HEK293 (cell line): ENCODE measurements around the gene PEPD.
"Not testable (repeated sequence)": the region's sequence is repeated elsewhere in the genome, so short reads cannot be mapped to it uniquely, and the experiment has no call there.

Source experiments
- CTCF ChIA-PET: fragments of 350-600 bp; formaldehyde crosslinking; extraction: SDS; loops from one replicate; lab custom pipeline; 2021; ENCODE audit warnings: antibody characterized with exemption; lab: Yijun Ruan, JAX
- POLR2A ChIA-PET: fragments of 300-600 bp; formaldehyde crosslinking; extraction: SDS; loops from one replicate; lab custom pipeline; 2020; ENCODE audit warnings: antibody characterized with exemption, inconsistent platforms; lab: Yijun Ruan, JAX
- H3K27ac ChIP-seq: fragments of 200-500 bp; sonication (Bioruptor generic); 2 replicates; pipeline ENCODE4 v1.5.1; 2014; ENCODE audit warnings: low read depth, low read length, control low read depth, inconsistent platforms; ENCODE audit errors: extremely low read depth
- H3K36me3 ChIP-seq, 2 experiments: fragments of 200-500 bp in 1 of 2; sonication (Bioruptor generic) in 1 of 2; 1 replicate in 1 of 2; 2 replicates in 1 of 2; pipeline ENCODE4 v1.5.1; 2014 to 2017; ENCODE audit warnings: inconsistent platforms in 2 of 2, low read length in 2 of 2; ENCODE audit not compliant: control insufficient read depth in 2 of 2, insufficient read depth in 1 of 2
- H3K4me1 ChIP-seq: fragments of 200-500 bp; sonication (Bioruptor generic); 2 replicates; pipeline ENCODE4 v1.5.1; 2014; ENCODE audit warnings: mild to moderate bottlenecking, low read length, inconsistent platforms; ENCODE audit not compliant: control insufficient read depth, insufficient read depth
- H3K4me3 ChIP-seq: 2 replicates; pipeline ENCODE4 v1.5.1; 2011; ENCODE audit warnings: low read depth, mild to moderate bottlenecking, control low read depth, low read length, moderate library complexity
- H3K9me3 ChIP-seq: fragments of 200-500 bp; sonication (Bioruptor generic); 2 replicates; pipeline ENCODE4 v1.5.1; 2014; ENCODE audit warnings: low read depth, low read length, inconsistent platforms; ENCODE audit not compliant: control insufficient read depth, insufficient read depth
- GLIS1 ChIP-seq: fragments of 450-650 bp; formaldehyde crosslinking; IDR thresholded peaks from 2 replicates; pipeline ENCODE4 v1.5.1; 2016; ENCODE audit warnings: missing biosample characterization, missing genetic modification characterization
- KLF7 ChIP-seq: fragments of 450-650 bp; formaldehyde crosslinking; IDR thresholded peaks from 2 replicates; pipeline ENCODE4 v1.5.1; 2016; ENCODE audit warnings: missing biosample characterization, missing genetic modification characterization, borderline replicate concordance
- MYNN ChIP-seq: fragments of 450-650 bp; formaldehyde crosslinking; IDR thresholded peaks from 2 replicates; pipeline ENCODE4 v1.5.1; 2016; ENCODE audit warnings: missing biosample characterization, missing genetic modification characterization, borderline replicate concordance
- PRDM1 ChIP-seq: fragments of 450-650 bp; formaldehyde crosslinking; IDR thresholded peaks from 2 replicates; pipeline ENCODE4; 2016; ENCODE audit warnings: missing biosample characterization, missing genetic modification characterization
- SCRT2 ChIP-seq: fragments of 450-650 bp; formaldehyde crosslinking; IDR thresholded peaks from 2 replicates; pipeline ENCODE4 v1.5.1; 2016; ENCODE audit warnings: missing biosample characterization, missing genetic modification characterization
- WT1 ChIP-seq: fragments of 450-650 bp; formaldehyde crosslinking; IDR thresholded peaks from 2 replicates; pipeline ENCODE4 v1.5.1; 2016; ENCODE audit warnings: missing biosample characterization, missing genetic modification characterization
- ZBTB26 ChIP-seq: fragments of 450-650 bp; formaldehyde crosslinking; optimal IDR thresholded peaks from 2 replicates; pipeline ENCODE3; 2016; ENCODE audit warnings: missing biosample characterization, mild to moderate bottlenecking, missing genetic modification characterization
- ZBTB49 ChIP-seq: fragments of 450-650 bp; formaldehyde crosslinking; IDR thresholded peaks from 2 replicates; pipeline ENCODE4 v1.5.1; 2016; ENCODE audit warnings: missing biosample characterization, missing genetic modification characterization, low read depth
- ZBTB7A ChIP-seq: fragments of 450-650 bp; formaldehyde crosslinking; IDR thresholded peaks from 2 replicates; pipeline ENCODE4 v1.5.1; 2016; ENCODE audit warnings: low read depth, missing biosample characterization, missing genetic modification characterization
- ZFP3 ChIP-seq: fragments of 450-650 bp; formaldehyde crosslinking; IDR thresholded peaks from 2 replicates; pipeline ENCODE4 v1.5.1; 2016; ENCODE audit warnings: low read depth, missing biosample characterization, missing genetic modification characterization
- ZNF140 ChIP-seq: fragments of 450-650 bp; formaldehyde crosslinking; IDR thresholded peaks from 2 replicates; pipeline ENCODE4 v1.5.1; 2016; ENCODE audit warnings: missing biosample characterization, missing genetic modification characterization
- ZNF19 ChIP-seq: fragments of 450-650 bp; formaldehyde crosslinking; IDR thresholded peaks from 2 replicates; pipeline ENCODE4; 2016; ENCODE audit warnings: missing biosample characterization, missing genetic modification characterization, low read depth
- ZNF239 ChIP-seq: fragments of 450-650 bp; formaldehyde crosslinking; IDR thresholded peaks from 2 replicates; pipeline ENCODE4 v1.5.1; 2016; ENCODE audit warnings: missing biosample characterization, missing genetic modification characterization
- ZNF394 ChIP-seq: fragments of 450-650 bp; formaldehyde crosslinking; IDR thresholded peaks from 2 replicates; pipeline ENCODE4 v1.5.1; 2016; ENCODE audit warnings: missing biosample characterization, missing genetic modification characterization, mild to moderate bottlenecking, moderate library complexity, borderline replicate concordance
- ZNF416 ChIP-seq: fragments of 450-650 bp; formaldehyde crosslinking; IDR thresholded peaks from 2 replicates; pipeline ENCODE4 v1.5.1; 2016; ENCODE audit warnings: missing biosample characterization, missing genetic modification characterization
- ZNF488 ChIP-seq: fragments of 450-650 bp; formaldehyde crosslinking; IDR thresholded peaks from 2 replicates; pipeline ENCODE4 v1.5.1; 2016; ENCODE audit warnings: missing biosample characterization, missing genetic modification characterization
- ZNF501 ChIP-seq: fragments of 450-650 bp; formaldehyde crosslinking; IDR thresholded peaks from 2 replicates; pipeline ENCODE4 v1.5.1; 2016; ENCODE audit warnings: missing biosample characterization, missing genetic modification characterization
- ZNF555 ChIP-seq: fragments of 450-650 bp; formaldehyde crosslinking; conservative IDR thresholded peaks from 2 replicates; pipeline ENCODE4 v1.5.1; 2017; ENCODE audit warnings: missing biosample characterization, mild to moderate bottlenecking, missing genetic modification characterization, inconsistent platforms
- ZNF610 ChIP-seq: fragments of 450-650 bp; formaldehyde crosslinking; IDR thresholded peaks from 2 replicates; pipeline ENCODE4 v1.5.1; 2016; ENCODE audit warnings: missing biosample characterization, missing genetic modification characterization, borderline replicate concordance
- ZNF629 ChIP-seq: fragments of 450-650 bp; formaldehyde crosslinking; IDR thresholded peaks from 2 replicates; pipeline ENCODE4 v1.5.1; 2017; ENCODE audit warnings: missing biosample characterization, missing genetic modification characterization
- ZNF660 ChIP-seq: fragments of 450-650 bp; IDR thresholded peaks from 2 replicates; pipeline ENCODE4 v1.5.1; 2018; ENCODE audit warnings: missing biosample characterization, mild to moderate bottlenecking, missing genetic modification characterization
- ZNF664 ChIP-seq: fragments of 450-650 bp; formaldehyde crosslinking; IDR thresholded peaks from 2 replicates; pipeline ENCODE4 v1.5.1; 2016; ENCODE audit warnings: missing biosample characterization, missing genetic modification characterization
- ZNF701 ChIP-seq: fragments of 450-650 bp; formaldehyde crosslinking; IDR thresholded peaks from 2 replicates; pipeline ENCODE4 v1.5.1; 2016; ENCODE audit warnings: missing biosample characterization, missing genetic modification characterization
- ZNF707 ChIP-seq: fragments of 450-650 bp; formaldehyde crosslinking; IDR thresholded peaks from 2 replicates; pipeline ENCODE4 v1.5.1; 2016; ENCODE audit warnings: missing biosample characterization, missing genetic modification characterization
- ZSCAN4 ChIP-seq: fragments of 450-650 bp; formaldehyde crosslinking; IDR thresholded peaks from 2 replicates; pipeline ENCODE4 v1.5.1; 2017; ENCODE audit warnings: missing biosample characterization, missing genetic modification characterization

The PEPD gene

GRCh38 chr19:33556261-33556660 is 34.7 kb upstream of the PEPD start:
- Histone ChIP-seq H3K36me3 (no peaks in the 10 kb centered on the region), H3K9me3 (no peaks in the 10 kb centered on the region), H3K4me1 (no peaks in the 10 kb centered on the region), H3K4me3 (no peak overlapping the region), H3K27ac (no peak overlapping the region)
- TF ChIP-seq MYNN (tag by site-specific recombination) (no peak), ZNF707 (tag by site-specific recombination) (no peak), ZNF19 (tag by site-specific recombination) (no peak), ZNF555 (tag by site-specific recombination) (no peak), ZBTB7A (no peak), ZNF664 (no peak)
- CTCF ChIA-PET, result no interaction called here
- POLR2A ChIA-PET, result interaction anchor here (0.5 kb wide), 1 partner anchor 208 kb away, joined by 3 read pairs; no protein-coding TSS in a partner anchor

GRCh38 chr19:33555726-33556125 is 34.1 kb upstream of the PEPD start:
- H3K4me1 ChIP-seq, H3K9me3 ChIP-seq, POLR2A ChIA-PET, H3K27ac ChIP-seq, H3K36me3 ChIP-seq, H3K4me3 ChIP-seq: not testable (repeated sequence)
- CTCF ChIA-PET, result interaction anchor here (0.6 kb wide), 1 partner anchor 592 kb away, joined by 3 read pairs; no protein-coding TSS in a partner anchor

GRCh38 chr19:33554821-33555220 is 33.2 kb upstream of the PEPD start:
- Histone ChIP-seq H3K4me1 (no peaks in the 10 kb centered on the region), H3K36me3 (no peaks in the 10 kb centered on the region), H3K9me3 (no peaks in the 10 kb centered on the region), H3K4me3 (no peak overlapping the region), H3K27ac (no peak overlapping the region)
- TF ChIP-seq ZFP3 (tag by site-specific recombination) (no peak), WT1 (tag by site-specific recombination) (no peak), ZNF501 (tag by site-specific recombination) (no peak), ZNF660 (tag by site-specific recombination) (no peak), GLIS1 (no peak), ZBTB26 (tag by site-specific recombination) (no peak), PRDM1 (tag by site-specific recombination) (no peak), ZNF629 (no peak), ZNF19 (tag by site-specific recombination) (no peak)
- POLR2A ChIA-PET, result no interaction called here
- CTCF ChIA-PET, result interaction anchor here (0.6 kb wide), 1 partner anchor 593 kb away, joined by 3 read pairs; no protein-coding TSS in a partner anchor

GRCh38 chr19:33554391-33554790 is 32.8 kb upstream of the PEPD start:
- no peaks in the 10 kb centered on the region for H3K9me3 ChIP-seq
- no peaks in the 10 kb centered on the region for H3K36me3 ChIP-seq
- no peaks in the 10 kb centered on the region for H3K4me1 ChIP-seq
- H3K4me3 ChIP-seq, result no peak overlapping the region
- CTCF ChIA-PET, result no interaction called here
- POLR2A ChIA-PET, result no interaction called here
- no peak overlapping the region for H3K27ac ChIP-seq
- TF ChIP-seq ZNF140 (no peak), ZNF416 (tag by site-specific recombination) (no peak), ZNF239 (tag by site-specific recombination) (no peak), ZBTB49 (no peak), ZSCAN4 (tag by site-specific recombination) (peak; percentile 60), SCRT2 (no peak), ZNF610 (tag by site-specific recombination) (no peak), ZNF701 (no peak), KLF7 (tag by site-specific recombination) (no peak), ZNF488 (tag by site-specific recombination) (no peak), PRDM1 (tag by site-specific recombination) (no peak), ZNF394 (tag by site-specific recombination) (no peak)
